ENCODE results near the gene PRPSAP1.

PRPSAP1 gene

GRCh38 chr17:76274112-76274956, 79.4 kb downstream of the PRPSAP1 start:
- TF ChIP-seq RARB (CRISPR knock-in tag; IDR thresholded peaks at IDR 0.05) = no peak
- no peak for TF ChIP-seq GLIS3 (CRISPR knock-in tag; IDR thresholded peaks at IDR 0.05)
- TF ChIP-seq PATZ1 (CRISPR knock-in tag; IDR thresholded peaks at IDR 0.05; ENCODE audit: borderline replicate concordance) = no peak
- TF ChIP-seq ISL1 (CRISPR knock-in tag; IDR thresholded peaks at IDR 0.05) = no peak
- no peak for TF ChIP-seq CSDC2 (CRISPR knock-in tag; IDR thresholded peaks at IDR 0.05)
- TF ChIP-seq SNAI2 (CRISPR knock-in tag; IDR thresholded peaks at IDR 0.05) = no peak
- no peak for TF ChIP-seq ZFP3 (CRISPR knock-in tag; IDR thresholded peaks at IDR 0.05)
- TF ChIP-seq TSHZ2 (CRISPR knock-in tag; IDR thresholded peaks at IDR 0.05) = no peak
- TF ChIP-seq POU6F1 (CRISPR knock-in tag; IDR thresholded peaks at IDR 0.05; ENCODE audit: borderline replicate concordance, low read depth) = no peak
- TF ChIP-seq TCF4 (CRISPR knock-in tag; IDR thresholded peaks at IDR 0.05; ENCODE audit: borderline replicate concordance) = no peak
- no peak for TF ChIP-seq ZC3H10 (CRISPR knock-in tag; IDR thresholded peaks at IDR 0.05)
- TF ChIP-seq TOX (CRISPR knock-in tag; IDR thresholded peaks at IDR 0.05; ENCODE audit: borderline replicate concordance) = no peak
- TF ChIP-seq ZNF8 (CRISPR knock-in tag; IDR thresholded peaks at IDR 0.05) = no peak
- TF ChIP-seq BACH2 (CRISPR knock-in tag; IDR thresholded peaks at IDR 0.05; ENCODE audit: borderline replicate concordance) = no peak
- TF ChIP-seq ESRRG (CRISPR knock-in tag; IDR thresholded peaks at IDR 0.05) = no peak
- no peak for ATAC-seq

- ATAC-seq = peak; percentile 9; the same call in 2 of the 3 replicates
- no peak for TF ChIP-seq TOX (CRISPR knock-in tag; IDR thresholded peaks at IDR 0.05; ENCODE audit: borderline replicate concordance)
- TF ChIP-seq PATZ1 (CRISPR knock-in tag; IDR thresholded peaks at IDR 0.05; ENCODE audit: borderline replicate concordance) = no peak
- TF ChIP-seq ZC3H10 (CRISPR knock-in tag; IDR thresholded peaks at IDR 0.05) = no peak
- TF ChIP-seq CREB5 (CRISPR knock-in tag; IDR thresholded peaks at IDR 0.05; ENCODE audit: low read depth) = no peak
- TF ChIP-seq ZNF565 (CRISPR knock-in tag; conservative IDR thresholded peaks at IDR 0.05; ENCODE audit: low read depth) = no peak
- TF ChIP-seq CSRNP3 (CRISPR knock-in tag; IDR thresholded peaks at IDR 0.05) = no peak
- no peak for TF ChIP-seq PPARA (CRISPR knock-in tag; IDR thresholded peaks at IDR 0.05; ENCODE audit: borderline replicate concordance)
- TF ChIP-seq ZFP30 (CRISPR knock-in tag; IDR thresholded peaks at IDR 0.05) = no peak
- no peak for TF ChIP-seq TCF4 (CRISPR knock-in tag; IDR thresholded peaks at IDR 0.05; ENCODE audit: borderline replicate concordance)
- TF ChIP-seq POU6F1 (CRISPR knock-in tag; IDR thresholded peaks at IDR 0.05; ENCODE audit: borderline replicate concordance, low read depth) = no peak
- no peak for TF ChIP-seq TSHZ2 (CRISPR knock-in tag; IDR thresholded peaks at IDR 0.05)
- no peak for TF ChIP-seq RARB (CRISPR knock-in tag; IDR thresholded peaks at IDR 0.05)
- TF ChIP-seq CSDC2 (CRISPR knock-in tag; IDR thresholded peaks at IDR 0.05) = no peak
- TF ChIP-seq ZNF8 (CRISPR knock-in tag; IDR thresholded peaks at IDR 0.05) = no peak
- TF ChIP-seq OSR1 (CRISPR knock-in tag; IDR thresholded peaks at IDR 0.05) = no peak
Measured at GRCh38 chr17:76273445-76274111, 80.1 kb downstream of the PRPSAP1 start.

Data from SK-N-SH treated with all-trans-retinoic acid at 6 μM for 48 hours (cell line).